Osteoblast (primary cell): ENCODE results near the gene RAB13. TPM values are rescaled to one million over a fixed set of nuclear protein-coding genes. Genes with fewer than 3 reads are reported as not detected.

Experiments
- DNase-seq: peaks from one replicate; pipeline ENCODE4 v3.0.0; 2011; ENCODE audit warnings: low spot score, mixed read lengths; ENCODE audit not compliant: insufficient read length; ENCODE audit errors: missing footprints
- H2AFZ ChIP-seq: 2 replicates; pipeline ENCODE4 v1.6.0; 2011; ENCODE audit warnings: mild to moderate bottlenecking, low read length
- H3K27ac ChIP-seq: 2 replicates; pipeline ENCODE4 v1.5.1; 2011; ENCODE audit warnings: mild to moderate bottlenecking, low read depth, low read length, moderate library complexity
- H3K27me3 ChIP-seq: 2 replicates; pipeline ENCODE4 v1.6.0; 2012; ENCODE audit warnings: mild to moderate bottlenecking, control low read depth, inconsistent platforms, low read length, moderate library complexity; ENCODE audit not compliant: insufficient read depth
- H3K36me3 ChIP-seq: 2 replicates; pipeline ENCODE4 v1.5.1; 2011; ENCODE audit warnings: mild to moderate bottlenecking, low read length, control low read depth, moderate library complexity; ENCODE audit not compliant: insufficient read depth
- H3K4me1 ChIP-seq: 2 replicates; pipeline ENCODE4 v1.5.1; 2011; ENCODE audit warnings: mild to moderate bottlenecking, low read length, control low read depth, moderate library complexity; ENCODE audit not compliant: insufficient read depth
- H3K4me2 ChIP-seq: 2 replicates; pipeline ENCODE4 v1.6.0; 2011; ENCODE audit warnings: mild to moderate bottlenecking, low read length; ENCODE audit not compliant: insufficient read depth
- H3K4me3 ChIP-seq: fragments of 200-600 bp; sonication (generic); 3 replicates; pipeline ENCODE4 v1.5.1; 2012; ENCODE audit warnings: mild to moderate bottlenecking, low read length, inconsistent platforms; ENCODE audit not compliant: insufficient read depth
- H3K79me2 ChIP-seq: 2 replicates; pipeline ENCODE4 v1.6.0; 2012; ENCODE audit warnings: mild to moderate bottlenecking, low read length, control low read depth, inconsistent platforms; ENCODE audit not compliant: insufficient read depth
- H3K9me3 ChIP-seq: 2 replicates; pipeline ENCODE4 v1.5.1; 2011; ENCODE audit warnings: low read depth, low read length, control low read depth
- H4K20me1 ChIP-seq: 2 replicates; pipeline ENCODE4 v1.6.0; 2012; ENCODE audit warnings: mild to moderate bottlenecking, low read length, control low read depth; ENCODE audit not compliant: insufficient read depth
- total RNA-seq: library from RNA; depleted of rRNA; stranded (reverse); fragments of >200 nt; gene quantifications from 2 replicates; pipeline ENCODE4 v1.2.3, GENCODE V29; 2012
- TF ChIP-seq, protein P1 (sequence below): IDR thresholded peaks from 2 replicates; pipeline ENCODE4 v1.5.1; 2011; ENCODE audit warnings: mild to moderate bottlenecking, low read depth, low read length, moderate library complexity; ENCODE audit errors: extremely low read depth

The RAB13 gene
- total RNA-seq, 1 donor: 72.0 TPM

GRCh38 chr1:153960206-153960605 lies 25.9 kb downstream of the RAB13 start:
- peaks cover 25% of the 10 kb centered on the region for H4K20me1 ChIP-seq
- no peaks in the 10 kb centered on the region for H3K27me3 ChIP-seq
- no peak overlapping the region for H3K4me3 ChIP-seq
- no peak overlapping the region for H3K27ac ChIP-seq
- TF ChIP-seq, protein P1, sequence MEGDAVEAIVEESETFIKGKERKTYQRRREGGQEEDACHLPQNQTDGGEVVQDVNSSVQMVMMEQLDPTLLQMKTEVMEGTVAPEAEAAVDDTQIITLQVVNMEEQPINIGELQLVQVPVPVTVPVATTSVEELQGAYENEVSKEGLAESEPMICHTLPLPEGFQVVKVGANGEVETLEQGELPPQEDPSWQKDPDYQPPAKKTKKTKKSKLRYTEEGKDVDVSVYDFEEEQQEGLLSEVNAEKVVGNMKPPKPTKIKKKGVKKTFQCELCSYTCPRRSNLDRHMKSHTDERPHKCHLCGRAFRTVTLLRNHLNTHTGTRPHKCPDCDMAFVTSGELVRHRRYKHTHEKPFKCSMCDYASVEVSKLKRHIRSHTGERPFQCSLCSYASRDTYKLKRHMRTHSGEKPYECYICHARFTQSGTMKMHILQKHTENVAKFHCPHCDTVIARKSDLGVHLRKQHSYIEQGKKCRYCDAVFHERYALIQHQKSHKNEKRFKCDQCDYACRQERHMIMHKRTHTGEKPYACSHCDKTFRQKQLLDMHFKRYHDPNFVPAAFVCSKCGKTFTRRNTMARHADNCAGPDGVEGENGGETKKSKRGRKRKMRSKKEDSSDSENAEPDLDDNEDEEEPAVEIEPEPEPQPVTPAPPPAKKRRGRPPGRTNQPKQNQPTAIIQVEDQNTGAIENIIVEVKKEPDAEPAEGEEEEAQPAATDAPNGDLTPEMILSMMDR: no peak
- no peaks in the 10 kb centered on the region for H3K9me3 ChIP-seq
- H3K4me2 ChIP-seq: no peak overlapping the region
- H3K4me1 ChIP-seq: peaks cover 37% of the 10 kb centered on the region
- no peak overlapping the region for H2AFZ ChIP-seq
- peaks cover 50% of the 10 kb centered on the region for H3K79me2 ChIP-seq
- H3K36me3 ChIP-seq: peaks cover 14% of the 10 kb centered on the region
- DNase-seq: no peak

- no peak overlapping the region for H2AFZ ChIP-seq
- H3K36me3 ChIP-seq: peaks cover 17% of the 10 kb centered on the region
- DNase-seq: peak; percentile 31
- H3K9me3 ChIP-seq: no peaks in the 10 kb centered on the region
- no peak overlapping the region for H3K4me2 ChIP-seq
- TF ChIP-seq, protein P1: no peak
- H3K4me1 ChIP-seq: peaks cover 37% of the 10 kb centered on the region
- H4K20me1 ChIP-seq: peaks cover 31% of the 10 kb centered on the region
- no peaks in the 10 kb centered on the region for H3K27me3 ChIP-seq
- peaks cover 58% of the 10 kb centered on the region for H3K79me2 ChIP-seq
- no peak overlapping the region for H3K27ac ChIP-seq
- H3K4me3 ChIP-seq: no peak overlapping the region
Observed at GRCh38 chr1:153959454-153959853, 26.7 kb downstream of the RAB13 start.

DNA sequence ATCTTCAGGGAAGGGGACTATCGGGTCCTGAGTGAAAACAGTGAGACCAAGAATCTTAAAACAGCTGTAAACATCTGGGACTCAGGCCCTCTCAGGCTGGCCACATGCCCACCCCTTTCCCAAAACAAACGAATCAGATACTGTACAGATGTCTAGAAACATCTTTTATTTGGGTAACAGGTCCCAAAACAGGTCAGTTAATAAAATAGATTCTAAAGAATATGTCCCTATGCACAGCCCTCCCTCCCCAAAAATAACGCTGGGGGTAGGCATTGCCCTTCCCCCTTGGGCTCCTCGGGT lies 27.2 kb downstream of the RAB13 start:
- no peaks in the 10 kb centered on the region for H3K27me3 ChIP-seq
- DNase-seq: peak; percentile 51
- H4K20me1 ChIP-seq: peaks cover 34% of the 10 kb centered on the region
- peaks cover 62% of the 10 kb centered on the region for H3K79me2 ChIP-seq
- no peak overlapping the region for H3K27ac ChIP-seq
- peak overlapping the region; percentile 69 for H2AFZ ChIP-seq
- H3K9me3 ChIP-seq: no peaks in the 10 kb centered on the region
- TF ChIP-seq, protein P1: no peak
- peak overlapping the region; percentile 96 for H3K4me3 ChIP-seq
- peaks cover 33% of the 10 kb centered on the region for H3K4me1 ChIP-seq
- peak overlapping the region; percentile 88 for H3K4me2 ChIP-seq
- peaks cover 19% of the 10 kb centered on the region for H3K36me3 ChIP-seq

DNA sequence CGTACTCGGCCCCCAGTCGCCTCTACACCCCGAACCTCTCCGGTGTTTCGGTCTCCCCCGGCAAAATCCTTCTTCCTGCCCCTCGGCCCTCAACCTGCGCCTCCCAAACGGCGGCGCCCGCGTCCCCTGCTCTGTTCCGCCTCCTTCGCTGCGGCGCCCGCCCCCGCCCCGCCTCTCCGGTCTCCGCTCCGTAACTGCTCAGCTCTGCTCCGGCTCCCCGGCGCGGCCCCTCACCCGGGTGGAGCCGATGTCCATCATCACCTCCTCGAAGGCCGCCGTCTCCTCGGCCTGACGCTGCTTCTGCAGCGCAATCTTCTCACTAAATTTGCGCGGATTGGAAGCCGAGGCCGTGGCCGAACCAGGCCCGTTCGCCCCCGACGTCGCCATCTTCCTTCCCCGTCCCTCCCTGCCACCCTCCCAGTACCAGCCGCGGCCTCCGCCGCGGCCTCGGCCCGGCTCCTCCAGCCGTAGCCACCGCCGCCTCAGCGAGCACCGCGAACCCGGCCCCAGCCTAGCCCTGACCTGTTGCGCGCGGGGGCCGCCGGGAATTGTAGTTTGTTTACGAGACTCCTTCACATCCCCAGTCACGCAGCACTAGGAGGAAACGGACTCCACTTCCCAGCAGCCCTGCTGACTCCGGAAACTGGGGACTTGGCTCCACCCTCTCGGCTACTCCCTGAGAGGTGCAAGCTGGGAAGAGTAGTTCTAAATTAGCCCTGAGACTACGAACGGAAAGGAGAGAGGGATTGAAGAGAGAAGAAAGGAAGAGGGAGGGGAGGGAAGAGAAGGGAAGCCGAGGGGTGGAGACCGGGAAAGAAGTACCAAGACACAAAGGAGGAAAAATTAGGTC lies 27.8 kb downstream of the RAB13 start, which contains the start of gene CRTC2:
TSS of gene CRTC2 (minus strand) at position 502 of the 850 bp plus-strand sequence. CDS start at position 387, 115 bp downstream.
- TF ChIP-seq, protein P1: no peak
- peaks cover 30% of the 10 kb centered on the region for H3K4me1 ChIP-seq
- H2AFZ ChIP-seq: peak within 1 kb of the TSS; percentile 88
- H4K20me1 ChIP-seq: peaks cover 39% of the 10 kb centered on the region
- H3K9me3 ChIP-seq: no peaks in the 10 kb centered on the region
- H3K27ac ChIP-seq: peak within 1 kb of the TSS; percentile 63
- H3K4me3 ChIP-seq: peak within 1 kb of the TSS; percentile 96
- no peaks in the 10 kb centered on the region for H3K27me3 ChIP-seq
- H3K36me3 ChIP-seq: peaks cover 23% of the 10 kb centered on the region
- peak; percentile 99 for DNase-seq
- H3K4me2 ChIP-seq: peak within 1 kb of the TSS; percentile 88
- H3K79me2 ChIP-seq: peaks cover 65% of the 10 kb centered on the region
